H1 (cell line): Measurements from ENCODE around the gene PACSIN1. TPM values are rescaled to one million over a fixed set of nuclear protein-coding genes. Genes with fewer than 3 reads are reported as not detected.

Experiments used
- CTCF ChIA-PET: fragments of 300-600 bp; sonication (Branson Sonifier 250); formaldehyde crosslinking; loops from one replicate; lab custom pipeline; 2021; ENCODE audit not compliant: partially characterized antibody; lab: Charles Lee
- POLR2A ChIA-PET: fragments of 300-600 bp; sonication (Branson Sonifier 250); formaldehyde crosslinking; loops from one replicate; lab custom pipeline; 2021; ENCODE audit warnings: inconsistent platforms; ENCODE audit not compliant: partially characterized antibody; lab: Charles Lee
- DNase-seq, 2 experiments: peaks; one replicate each; pipeline versions ENCODE4 v3.0.0 to v3.0.0-alpha.2; 2010 to 2022; ENCODE audit warnings: low spot score in 2 of 2, low read depth in 1 of 2, mixed read lengths in 1 of 2
- FAIRE-seq: peaks from 2 replicates; lab custom pipeline; 2011; peaks lifted over from hg19 to GRCh38; lab: Jason Lieb, UNC
- H2AFZ ChIP-seq: 2 replicates; pipeline ENCODE4 v1.8.1; 2012; ENCODE audit warnings: low read length, inconsistent platforms
- H2AK5ac ChIP-seq: 2 replicates; pipeline ENCODE4 v1.6.1; 2013; ENCODE audit warnings: low read depth, low read length
- H2BK120ac ChIP-seq: replicated peaks from 2 replicates; pipeline ENCODE3; 2013; ENCODE audit warnings: low read depth, low read length, inconsistent platforms
- H2BK12ac ChIP-seq: 2 replicates; pipeline ENCODE4 v1.6.1; 2013; ENCODE audit warnings: low read depth, low read length
- H2BK15ac ChIP-seq: 2 replicates; pipeline ENCODE4 v1.6.1; 2013; ENCODE audit warnings: low read length
- H2BK20ac ChIP-seq: 2 replicates; pipeline ENCODE4 v1.6.1; 2013; ENCODE audit warnings: low read length
- H2BK5ac ChIP-seq: 2 replicates; pipeline ENCODE4 v1.6.1; 2013; ENCODE audit warnings: low read depth, low read length
- H3K14ac ChIP-seq: 2 replicates; pipeline ENCODE4 v1.6.1; 2013; ENCODE audit warnings: inconsistent platforms; ENCODE audit not compliant: insufficient read length
- H3K18ac ChIP-seq: 2 replicates; pipeline ENCODE4 v1.6.1; 2013; ENCODE audit warnings: low read length; ENCODE audit errors: extremely low read depth
- H3K23ac ChIP-seq: 2 replicates; pipeline ENCODE4 v1.6.1; 2013; ENCODE audit warnings: inconsistent platforms; ENCODE audit not compliant: insufficient read length
- H3K23me2 ChIP-seq: 2 replicates; pipeline ENCODE4 v1.6.1; 2013; ENCODE audit warnings: low read depth, low read length
- H3K27ac ChIP-seq: 2 replicates; pipeline ENCODE4 v1.6.1; 2011; ENCODE audit warnings: low read depth, low read length, inconsistent platforms
- H3K27me3 ChIP-seq, 4 experiments: replicated peaks in 1 of 4; 1 replicate in 1 of 4; 2 replicates in 3 of 4; pipeline versions ENCODE4 v1.6.1 to v1.8.1; 2011 to 2013; ENCODE audit warnings: low read length in 3 of 4, mild to moderate bottlenecking in 3 of 4, inconsistent platforms in 2 of 4, mixed read lengths in 2 of 4, moderate library complexity in 1 of 4; ENCODE audit not compliant: control insufficient read depth in 3 of 4, insufficient read depth in 3 of 4; ENCODE audit errors: extremely low read depth in 1 of 4
- H3K36me3 ChIP-seq, 4 experiments: 2 replicates each; pipeline versions ENCODE4 v1.6.1 to v1.8.1; 2011 to 2013; ENCODE audit warnings: mild to moderate bottlenecking in 4 of 4, low read length in 3 of 4, moderate library complexity in 2 of 4, control low read depth in 1 of 4, inconsistent platforms in 1 of 4; ENCODE audit not compliant: insufficient read depth in 4 of 4, control insufficient read depth in 2 of 4
- H3K4ac ChIP-seq: replicated peaks from 2 replicates; pipeline ENCODE3; 2013; ENCODE audit warnings: low read length, low read depth, mixed read lengths, inconsistent platforms; ENCODE audit not compliant: insufficient read length
- H3K4me1 ChIP-seq, 4 experiments: replicated peaks in 1 of 4; 1 replicate in 1 of 4; 2 replicates in 3 of 4; pipeline versions ENCODE4 v1.6.1 to v1.8.1; 2011 to 2013; ENCODE audit warnings: low read length in 3 of 4, inconsistent platforms in 2 of 4, mixed read lengths in 1 of 4; ENCODE audit not compliant: insufficient read depth in 4 of 4, control insufficient read depth in 3 of 4
- H3K4me2 ChIP-seq, 2 experiments: 2 replicates each; pipeline versions ENCODE4 v1.6.1 to v1.8.1; 2011 to 2013; ENCODE audit warnings: low read depth in 2 of 2, low read length in 2 of 2, control low read depth in 1 of 2, inconsistent platforms in 1 of 2, mild to moderate bottlenecking in 1 of 2; ENCODE audit not compliant: insufficient read depth in 1 of 2
- H3K4me3 ChIP-seq, 4 experiments: fragments of 200-600, 300-600 bp in 1 of 4; sonication (generic), shearing (Covaris generic), sonication (Bioruptor Twin) in 1 of 4; 2 replicates each; pipeline versions ENCODE4 v1.5.1 to v1.8.1; 2011 to 2016; ENCODE audit warnings: low read length in 4 of 4, low read depth in 3 of 4, control low read depth in 2 of 4, inconsistent platforms in 2 of 4, mild to moderate bottlenecking in 2 of 4, mixed read lengths in 1 of 4, moderate library complexity in 1 of 4; ENCODE audit not compliant: insufficient read depth in 2 of 4; ENCODE audit errors: extremely low read depth in 1 of 4
- H3K56ac ChIP-seq: replicated peaks from 2 replicates; pipeline ENCODE3; 2013; ENCODE audit warnings: low read depth, mild to moderate bottlenecking, mixed read lengths, low read length, inconsistent platforms; ENCODE audit not compliant: insufficient read length
- H3K79me1 ChIP-seq: 2 replicates; pipeline ENCODE4 v1.6.1; 2013; ENCODE audit warnings: low read depth, low read length, control low read depth
- H3K79me2 ChIP-seq, 2 experiments: 2 replicates each; pipeline versions ENCODE4 v1.6.1 to v1.8.1; 2012 to 2013; ENCODE audit warnings: low read length in 2 of 2, mild to moderate bottlenecking in 2 of 2, inconsistent platforms in 1 of 2; ENCODE audit not compliant: insufficient read depth in 2 of 2, control insufficient read depth in 1 of 2
- H3K9ac ChIP-seq, 4 experiments: replicated peaks in 1 of 4; 1 replicate in 1 of 4; 2 replicates in 3 of 4; pipeline versions ENCODE4 v1.6.1 to v1.8.1; 2011 to 2013; ENCODE audit warnings: low read depth in 3 of 4, low read length in 3 of 4, control low read depth in 2 of 4, mild to moderate bottlenecking in 2 of 4, moderate library complexity in 2 of 4, inconsistent platforms in 1 of 4; ENCODE audit errors: extremely low read depth in 1 of 4
- H3K9me3 ChIP-seq, 2 experiments: 2 replicates each; pipeline versions ENCODE4 v1.6.1 to v1.8.1; 2012 to 2013; ENCODE audit warnings: mild to moderate bottlenecking in 2 of 2, moderate library complexity in 2 of 2, control low read depth in 1 of 2, inconsistent platforms in 1 of 2, low read depth in 1 of 2, low read length in 1 of 2, mixed read lengths in 1 of 2; ENCODE audit not compliant: insufficient read depth in 2 of 2
- H4K20me1 ChIP-seq, 2 experiments: replicated peaks in 1 of 2; 2 replicates each; pipeline versions ENCODE3 to v1.8.1; 2011 to 2013; ENCODE audit warnings: inconsistent platforms in 2 of 2, low read length in 2 of 2, mild to moderate bottlenecking in 1 of 2; ENCODE audit not compliant: insufficient read depth in 2 of 2, control insufficient read depth in 1 of 2
- H4K5ac ChIP-seq: 2 replicates; pipeline ENCODE4 v1.6.1; 2013; ENCODE audit warnings: low read length, low read depth, mixed read lengths, inconsistent platforms; ENCODE audit not compliant: insufficient read length
- H4K8ac ChIP-seq: 2 replicates; pipeline ENCODE4 v1.8.0; 2013; ENCODE audit warnings: mild to moderate bottlenecking, moderate library complexity, low read length, inconsistent platforms; ENCODE audit not compliant: insufficient read depth; ENCODE audit errors: extremely low read depth
- H4K91ac ChIP-seq: replicated peaks from 2 replicates; pipeline ENCODE3; 2013; ENCODE audit warnings: low read length, mixed read lengths, inconsistent platforms; ENCODE audit not compliant: insufficient read length
- ATF2 ChIP-seq: IDR thresholded peaks from 2 replicates; pipeline ENCODE4 v1.6.1; 2012; ENCODE audit warnings: low read length, inconsistent platforms
- BACH1 ChIP-seq: IDR thresholded peaks from 2 replicates; pipeline ENCODE4 v1.6.1; 2012; ENCODE audit warnings: low read length, improper control_type of control experiment
- CBX5 ChIP-seq: fragments of 300-800, 300-1000 bp; sonication (generic); IDR thresholded peaks from 2 replicates; pipeline ENCODE4 v1.7.1; 2016; ENCODE audit warnings: antibody characterized with exemption, low read length, low read depth
- CEBPB ChIP-seq: IDR thresholded peaks from 2 replicates; pipeline ENCODE4 v1.6.1; 2012; ENCODE audit warnings: low read depth, low read length
- E2F6 ChIP-seq: IDR thresholded peaks from 2 replicates; pipeline ENCODE4 v1.6.1; 2012; ENCODE audit warnings: inconsistent platforms
- KDM5A ChIP-seq: fragments of 200-600 bp; IDR thresholded peaks from 2 replicates; pipeline ENCODE4 v1.7.1; 2012; ENCODE audit warnings: mild to moderate bottlenecking, low read length, inconsistent platforms, mixed read lengths
- NRF1 ChIP-seq: IDR thresholded peaks from 2 replicates; pipeline ENCODE4 v1.6.1; 2011; ENCODE audit warnings: mild to moderate bottlenecking, low read depth, low read length, improper control_type of control experiment
- RFX5 ChIP-seq: IDR thresholded peaks from 2 replicates; pipeline ENCODE4 v1.6.1; 2011; ENCODE audit warnings: low read depth, low read length, improper control_type of control experiment, borderline replicate concordance
- RNF2 ChIP-seq: fragments of 200-900, 300-1000 bp; sonication (generic); IDR thresholded peaks from 2 replicates; pipeline ENCODE4 v1.7.1; 2016; ENCODE audit warnings: borderline replicate concordance, low read depth, mild to moderate bottlenecking, antibody characterized with exemption, low read length; ENCODE audit not compliant: poor library complexity, severe bottlenecking; ENCODE audit errors: missing control alignments
- SIRT6 ChIP-seq: IDR thresholded peaks from one replicate; pipeline ENCODE4 v1.7.1; 2012; ENCODE audit warnings: low read length, inconsistent platforms
- WGBS, 2 experiments: shearing (Covaris generic) in 1 of 2; methylation state at CpG; one replicate each; pipeline versions ENCODE4 v1.1.6 to v1.1.7; 2013 to 2015; ENCODE audit warnings: low lambda C conversion rate in 2 of 2, mixed read lengths in 2 of 2, inconsistent platforms in 1 of 2, low coverage in 1 of 2, missing lambda C conversion rate in 1 of 2; ENCODE audit not compliant: insufficient replicate concordance in 2 of 2, insufficient coverage in 1 of 2, insufficient read length in 1 of 2; ENCODE audit errors: extremely low coverage in 1 of 2, missing lambda C conversion rate in 1 of 2; 5-methylcytosine and 5-hydroxymethylcytosine counted together
- polyA plus RNA-seq, 7 experiments: library from polyadenylated mRNA; depleted of rRNA in 3 of 7; stranded (reverse) in 5 of 7; unstranded in 2 of 7; fragments of >200 nt in 5 of 7; fragments of 200-250 nt in 2 of 7; gene quantifications; 1 replicate in 5 of 7; 2 replicates in 1 of 7; 4 replicates in 1 of 7; pipeline versions ENCODE4 v1.2.1 to v1.2.3, GENCODE V29; 2011 to 2013; ENCODE audit warnings: missing spikeins in 2 of 7, mixed read lengths in 2 of 7
- total RNA-seq: library from RNA; stranded (reverse); fragmentation: NEBNext Ultra II Directional; extraction: Animal tissue kit (Norgen Biotek cat#: 25700); gene quantifications from 2 replicates; pipeline ENCODE4 v1.2.1, GENCODE V29; 2021

PACSIN1 gene
- total and polyA plus RNA-seq, 2 of the 8 experiments (the other 6 are each of a cell fraction or from before 2014, with no cell fraction given), result 5.9 to 11.1 TPM

DNA sequence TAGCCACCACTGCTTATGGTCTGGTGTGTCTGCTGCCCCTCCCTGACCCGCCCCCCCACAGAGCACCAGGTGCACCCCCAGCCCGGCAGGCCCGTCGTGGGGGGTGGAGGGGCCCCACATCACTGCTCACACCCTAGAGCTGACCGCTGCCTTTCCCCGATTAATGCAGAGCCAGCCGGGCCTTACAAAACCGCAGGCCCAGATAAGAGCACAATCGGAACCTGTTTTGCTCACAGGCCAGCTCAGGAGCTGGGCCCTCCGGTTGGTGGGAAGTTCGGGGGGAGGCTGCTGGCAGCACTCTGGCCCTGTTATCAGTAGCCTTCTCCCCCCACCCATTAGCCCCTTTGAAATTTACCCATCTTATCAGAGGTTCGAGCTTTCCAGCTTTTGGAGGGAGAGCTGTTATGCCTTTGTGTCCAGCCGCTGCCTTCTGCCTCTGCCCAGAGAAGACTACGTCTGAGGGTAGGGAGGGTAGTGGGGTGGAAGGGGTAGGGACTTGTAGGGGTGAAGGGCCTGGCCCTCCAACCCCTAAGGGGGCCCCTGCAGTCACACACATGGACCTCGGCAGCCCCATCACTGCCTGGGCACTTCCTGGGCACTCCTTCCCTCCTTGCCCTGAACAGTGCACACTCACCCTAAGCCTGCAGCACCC lies 97.1 kb downstream of the PACSIN1 start:
- no peaks in the 10 kb centered on the region for H3K79me2 ChIP-seq
- H3K9me3 ChIP-seq, result no peaks in the 10 kb centered on the region
- H4K91ac ChIP-seq, result no peak overlapping the region
- H3K27me3 ChIP-seq, result no peaks in the 10 kb centered on the region
- ChIA-PET POLR2A (interaction anchor here (1.0 kb wide), 1 partner anchor 31 kb away, joined by 3 read pairs; no protein-coding TSS in a partner anchor), CTCF (interaction anchor here (0.9 to 3.8 kb wide), 7 partner anchors 17 to 103 kb away, joined by 4 to 20 read pairs (median 6); no protein-coding TSS in a partner anchor)
- 0 out of 2 replicates have a peak overlapping the region, but pooled peaks have one; percentile 10 for H2BK15ac ChIP-seq
- H3K4me2 ChIP-seq, result no peak overlapping the region
- FAIRE-seq (no peak), DNase-seq (no peak)
- no peak overlapping the region for H2BK20ac ChIP-seq
- H2AK5ac ChIP-seq, result no peak overlapping the region
- no peaks in the 10 kb centered on the region for H4K20me1 ChIP-seq
- no peaks in the 10 kb centered on the region for H3K79me1 ChIP-seq
- H3K4me1 ChIP-seq, result peaks cover 0 to 12% (median 7%) of the 10 kb centered on the region in 4 experiments; a peak in 6 of 7 replicates
- H2BK120ac ChIP-seq, result no peak overlapping the region
- H3K23ac ChIP-seq, result no peak overlapping the region
- H3K18ac ChIP-seq, result no peak overlapping the region
- WGBS, 2 experiments, result 88% methylated on average over 12 of the region's 15 CpGs; no CpG with 5 or more reads in 1 of the 2 experiments
- no peaks in the 10 kb centered on the region for H3K36me3 ChIP-seq
- no peaks in the 10 kb centered on the region for H3K23me2 ChIP-seq
- H3K9ac ChIP-seq, result no peak overlapping the region
- no peak overlapping the region for H3K4me3 ChIP-seq
- H4K8ac ChIP-seq, result no peak overlapping the region
- H2BK12ac ChIP-seq, result no peak overlapping the region
- no peak overlapping the region for H4K5ac ChIP-seq
- no peak overlapping the region for H3K14ac ChIP-seq
- no peak overlapping the region for H2AFZ ChIP-seq
- no peak overlapping the region for H3K27ac ChIP-seq
- TF ChIP-seq ATF2, result no peak
- no peak for TF ChIP-seq BACH1
- TF ChIP-seq RFX5, result no peak
- no peak for TF ChIP-seq NRF1
- no peak for TF ChIP-seq CBX5
- no peak for TF ChIP-seq CEBPB
- TF ChIP-seq RNF2, result no peak
- no peak for TF ChIP-seq SIRT6
- no peak for TF ChIP-seq KDM5A
- no peak for TF ChIP-seq E2F6
- H3K4ac ChIP-seq, result no peak overlapping the region
- H2BK5ac ChIP-seq, result no peak overlapping the region
- no peak overlapping the region for H3K56ac ChIP-seq
